OCI-LY1 (cell line): ENCODE measurements around the gene DYNAP.

Source experiments
- CTCF ChIP-seq: fragments of 200-600 bp; sonication (generic), shearing (Covaris generic); IDR thresholded peaks from 2 replicates; pipeline ENCODE4 v1.5.1; 2017; ENCODE audit warnings: mild to moderate bottlenecking, antibody characterized with exemption, low read length, moderate library complexity, mixed read lengths
- EZH2 ChIP-seq: fragments of 200-600 bp; sonication (generic), shearing (Covaris generic); IDR thresholded peaks from 2 replicates; pipeline ENCODE4 v1.8.0; 2017; ENCODE audit warnings: borderline replicate concordance, mixed run types, mild to moderate bottlenecking, antibody characterized with exemption, low read length, moderate library complexity, mixed read lengths

- TF ChIP-seq CTCF = no peak
- no peak for TF ChIP-seq EZH2
Measured at GRCh38 chr18:54590945-54591344, at the start of gene DYNAP.
